NCI-H82 (cell line): ENCODE measurements around the gene DAB1.
"Not testable (repeated sequence)": the region's sequence is repeated elsewhere in the genome, so short reads cannot be mapped to it uniquely, and the experiment has no call there.

Source experiments
- DNase-seq: peaks from one replicate; lab custom pipeline; 2025; lab: John Stamatoyannopoulos, UW

DAB1 gene

DNA sequence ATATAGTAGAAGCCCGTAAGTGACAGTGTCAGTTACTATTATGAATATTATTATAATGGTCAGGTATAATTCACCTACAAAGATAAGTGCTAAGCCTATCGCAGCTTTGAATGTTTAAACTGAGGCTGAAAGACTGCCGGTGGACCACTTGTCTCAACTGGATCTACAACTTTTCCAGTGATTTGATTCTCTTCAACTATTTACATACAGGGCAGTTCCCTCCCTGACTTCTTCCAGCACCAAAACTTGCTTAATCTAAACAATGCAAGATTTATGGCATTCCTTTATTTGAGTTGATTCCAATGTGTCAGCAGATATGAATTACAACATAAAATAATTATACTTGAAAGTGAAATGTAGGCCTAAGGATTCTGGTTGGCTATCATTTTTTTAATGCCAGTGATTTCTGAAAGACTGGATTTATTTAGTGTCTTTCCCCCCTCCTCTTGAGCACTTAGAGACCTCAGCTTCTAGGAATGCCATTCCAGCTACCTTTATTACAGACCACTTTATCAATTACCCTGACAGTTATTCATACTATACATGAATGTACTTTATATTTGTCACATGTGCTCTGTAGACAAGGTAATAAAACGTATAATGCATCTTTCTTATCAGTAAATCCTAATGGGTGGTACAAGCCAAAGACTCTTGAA, 304.8 kb downstream of the DAB1 start:
- no peak for DNase-seq

DNA sequence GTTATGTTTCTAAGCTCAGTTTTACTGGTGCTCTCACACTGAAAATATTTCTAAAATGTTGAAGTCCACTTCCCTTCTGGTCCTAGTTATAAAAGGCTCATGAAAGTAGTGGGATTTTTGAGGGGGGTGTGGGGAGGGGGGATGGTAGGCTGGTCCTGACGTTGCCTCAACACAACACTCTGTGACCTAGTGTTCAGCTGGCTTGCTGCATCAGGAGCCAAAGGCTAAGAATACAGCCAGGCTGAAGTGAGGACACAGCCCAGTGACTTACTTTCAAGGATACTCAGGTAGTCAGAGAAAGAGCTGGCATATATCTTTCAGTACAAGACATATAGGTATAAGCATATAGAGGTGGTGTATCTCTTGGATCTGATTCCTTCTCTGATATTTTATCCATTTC, 306.1 kb downstream of the DAB1 start:
- no peak for DNase-seq

DNA sequence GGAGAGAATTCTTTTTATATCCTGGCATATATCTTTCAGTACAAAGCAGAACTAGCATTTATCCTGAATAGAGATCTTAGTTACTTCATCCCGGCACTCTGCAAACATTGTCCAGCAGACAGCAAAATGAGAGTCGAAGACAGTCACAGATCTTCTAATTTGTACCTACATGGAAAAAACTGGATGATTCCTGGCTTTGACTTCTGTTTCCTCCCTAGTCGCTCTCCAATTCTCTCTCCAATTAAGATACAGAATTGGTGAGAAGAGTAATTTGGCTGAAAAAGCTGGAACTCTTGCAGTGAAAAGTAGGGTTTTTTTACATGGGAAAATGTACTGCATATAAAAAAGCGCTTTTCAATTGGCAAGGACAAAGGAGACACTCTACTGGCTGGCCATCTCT, 307.0 kb downstream of the DAB1 start:
- no peak for DNase-seq

DNA sequence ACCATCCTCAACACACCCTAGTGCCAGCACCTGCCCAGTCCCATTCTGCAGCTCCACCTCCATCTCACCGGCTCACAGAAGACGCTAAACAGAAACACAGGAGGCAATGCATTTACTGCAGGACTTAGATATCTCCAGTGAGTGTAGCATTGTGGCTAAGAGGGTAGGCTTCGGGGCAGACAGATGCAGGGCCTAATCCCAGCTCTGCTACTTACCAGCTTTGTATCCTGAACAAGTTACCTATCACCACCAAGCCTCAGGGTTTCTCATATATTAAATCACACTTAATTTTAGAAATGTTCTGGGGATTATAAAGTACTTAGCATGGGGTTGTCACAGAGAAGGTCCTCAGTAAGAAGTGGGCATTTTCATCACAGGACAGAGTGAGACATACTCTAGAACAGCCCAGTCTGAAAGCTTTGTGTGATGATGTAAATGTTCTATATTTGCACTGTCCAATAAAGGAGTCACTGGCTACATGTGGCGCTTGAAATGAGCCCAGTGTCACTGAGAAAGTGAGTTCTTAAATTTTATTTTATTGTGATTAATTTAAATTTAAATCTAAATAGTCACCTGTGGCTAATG, 308.7 kb downstream of the DAB1 start:
- peak; percentile 83 for DNase-seq

DNA sequence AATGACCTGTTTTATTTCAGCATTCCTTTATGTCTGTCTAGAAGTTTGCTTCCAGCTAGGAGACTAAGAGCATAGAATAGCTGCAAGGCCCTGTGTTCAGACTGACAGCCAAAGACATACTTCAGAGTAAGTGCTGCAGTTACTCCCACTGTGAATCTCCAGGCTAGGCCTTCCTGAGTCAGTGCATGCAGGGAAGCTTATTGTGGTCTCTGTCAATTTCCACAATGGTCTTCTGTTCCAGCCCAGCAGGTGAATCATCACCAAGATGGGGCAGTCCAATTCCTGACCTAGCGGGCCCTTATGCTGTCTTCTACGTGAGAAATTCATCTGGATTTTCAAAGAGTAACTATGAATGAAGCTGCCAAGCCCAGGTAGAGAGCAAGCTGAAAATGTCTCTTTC, 311.7 kb downstream of the DAB1 start:
- no peak for DNase-seq

DNA sequence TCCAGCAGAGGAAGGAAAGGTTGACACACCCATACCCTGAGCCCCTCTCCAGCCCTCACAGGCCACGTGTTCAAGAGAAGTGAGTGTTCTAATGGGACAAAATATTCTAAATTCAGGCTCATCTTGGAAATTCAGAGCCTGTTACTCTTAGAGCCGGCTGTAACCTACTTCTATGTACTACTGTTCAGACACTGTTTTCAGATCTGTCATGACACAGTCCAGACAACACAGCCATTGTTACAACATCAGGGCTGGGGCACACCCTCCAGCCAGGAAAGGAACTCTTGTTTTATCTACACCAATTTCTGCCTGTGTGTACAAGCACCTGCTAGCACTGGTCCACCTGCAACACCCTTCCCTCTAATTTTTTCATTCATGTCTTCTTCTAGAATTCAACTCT, 312.7 kb downstream of the DAB1 start:
- no peak for DNase-seq

DNA sequence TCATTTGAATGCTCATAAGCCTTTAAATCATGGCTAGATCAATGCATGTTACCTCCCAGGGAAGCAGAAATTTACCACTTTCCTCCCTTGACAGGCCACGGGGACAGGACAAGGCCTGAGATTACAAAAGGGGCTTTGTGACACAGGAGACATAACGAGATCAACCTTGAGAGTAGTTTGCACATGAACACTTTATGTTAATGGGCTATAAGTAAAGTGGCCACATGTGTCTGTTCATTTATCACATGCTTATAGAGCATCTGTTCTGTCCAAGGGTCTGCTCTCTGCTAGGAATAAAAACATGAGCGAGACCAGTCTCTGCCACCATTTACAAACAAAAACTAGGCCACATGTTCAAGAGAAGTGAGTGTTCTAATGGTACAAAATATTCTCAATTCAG, 314.0 kb downstream of the DAB1 start:
- DNase-seq = peak; percentile 89

DNA sequence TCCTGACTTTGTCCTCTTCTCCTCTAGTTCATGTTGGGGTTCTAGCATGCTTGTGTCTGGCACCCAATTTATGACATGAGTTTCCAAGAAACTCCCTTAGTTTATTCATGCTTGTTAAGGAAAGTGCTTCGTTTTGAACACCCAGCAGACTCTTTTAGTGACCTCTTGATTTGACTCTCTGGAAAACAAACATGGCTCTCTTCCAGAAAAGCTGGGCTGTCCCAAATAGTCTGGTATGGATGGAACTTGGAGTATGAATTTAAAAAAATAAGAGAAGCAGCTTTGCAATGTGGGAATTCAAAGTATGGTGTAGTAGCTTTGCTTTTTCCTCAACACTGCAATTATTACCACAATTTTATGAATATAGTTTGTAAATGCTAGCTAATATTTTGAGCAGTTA, 314.6 kb downstream of the DAB1 start:
- no peak for DNase-seq

DNA sequence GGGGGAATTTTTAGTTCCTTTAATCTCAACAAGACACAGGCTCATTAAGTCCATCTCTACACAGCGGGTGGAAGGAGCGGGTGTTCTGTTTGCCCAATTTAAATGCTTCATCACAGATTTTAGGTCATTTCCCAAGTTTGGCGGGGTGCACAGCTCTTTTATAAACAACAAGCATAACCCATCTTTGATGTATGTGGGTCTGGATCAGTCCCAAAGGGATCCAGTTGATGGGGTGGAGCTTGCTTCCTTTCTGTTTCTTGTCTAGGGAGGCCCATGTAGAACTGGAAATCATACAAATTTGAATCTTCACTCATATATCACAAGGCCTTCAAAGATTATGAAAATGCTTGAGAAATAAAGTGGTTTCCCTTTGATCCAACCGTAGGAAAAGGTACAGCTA, 317.6 kb downstream of the DAB1 start:
- DNase-seq = no peak

DNA sequence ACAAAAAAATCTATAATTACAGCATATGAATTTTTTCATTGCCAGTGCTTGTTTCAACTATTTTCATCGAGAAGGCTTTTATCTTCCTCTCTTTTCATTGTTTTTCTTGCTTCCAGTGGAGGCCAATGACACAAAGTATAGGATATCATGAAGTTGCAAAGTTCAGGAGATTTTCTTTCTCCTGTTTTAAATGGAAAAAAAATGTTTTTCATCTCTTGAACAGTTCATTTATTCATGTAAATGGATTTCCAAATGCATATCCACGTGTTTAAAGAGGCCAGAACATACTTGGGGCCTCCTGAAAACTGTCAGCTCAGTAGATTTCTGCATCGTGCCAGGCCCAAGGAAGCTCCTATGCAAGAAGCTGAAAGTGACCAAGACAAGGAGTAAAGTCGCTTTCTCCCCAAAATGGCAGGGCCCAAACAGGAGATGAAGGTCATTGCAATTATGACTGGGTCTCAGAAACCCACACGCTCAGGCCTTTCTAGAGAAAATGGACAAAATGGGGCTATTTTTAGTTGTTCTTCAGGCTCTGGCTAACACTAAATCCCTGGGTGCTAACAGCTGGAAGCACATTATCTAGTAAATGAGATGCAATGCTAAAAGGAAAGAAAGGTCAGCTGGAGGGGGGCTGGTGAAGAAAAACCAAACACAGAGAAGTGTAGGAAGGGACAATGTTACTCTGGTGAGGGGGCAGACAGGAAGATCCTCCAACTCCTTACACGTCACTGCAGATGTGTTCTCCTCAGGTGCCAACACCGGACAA, 321.1 kb downstream of the DAB1 start:
- DNase-seq = no peak

DNA sequence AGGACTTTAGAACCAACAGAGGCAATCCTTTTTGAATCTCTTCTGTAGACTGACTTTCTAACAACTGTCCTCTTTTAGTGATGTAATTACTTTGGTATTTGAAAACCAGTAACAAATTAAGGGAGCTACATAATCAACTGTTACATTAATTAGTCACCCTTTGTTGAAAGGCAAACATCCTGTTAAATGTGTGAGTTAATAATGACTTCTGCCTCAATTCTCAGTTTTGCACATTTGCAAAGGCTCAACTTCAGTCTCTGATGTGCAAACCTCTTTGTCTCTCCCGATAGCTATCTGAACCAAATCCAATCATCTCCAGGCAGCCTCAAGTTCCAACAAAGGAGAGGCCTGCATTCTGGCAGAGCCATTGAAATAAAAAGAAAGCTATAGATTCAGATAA, 322.7 kb downstream of the DAB1 start:
- DNase-seq = no peak

DNA sequence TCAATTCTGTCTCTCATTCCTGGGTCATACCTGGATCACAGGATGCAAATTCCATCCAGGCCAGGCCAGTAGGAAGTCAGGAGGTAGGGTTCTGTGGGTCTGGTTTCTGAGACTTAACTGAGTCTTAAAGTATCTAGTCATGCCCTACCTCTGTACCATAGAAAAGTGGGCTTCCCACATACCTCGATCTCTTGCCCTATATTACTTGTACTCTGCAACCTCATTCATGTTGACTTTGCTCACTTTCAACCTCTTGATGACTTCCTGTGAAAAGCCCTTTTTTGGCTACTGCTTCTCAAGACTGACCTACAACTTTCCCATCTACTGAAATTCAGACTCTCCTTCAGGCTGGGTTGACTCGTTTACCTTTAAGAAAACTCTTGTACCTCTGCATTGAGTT, 329.1 kb downstream of the DAB1 start:
- no peak for DNase-seq

DNA sequence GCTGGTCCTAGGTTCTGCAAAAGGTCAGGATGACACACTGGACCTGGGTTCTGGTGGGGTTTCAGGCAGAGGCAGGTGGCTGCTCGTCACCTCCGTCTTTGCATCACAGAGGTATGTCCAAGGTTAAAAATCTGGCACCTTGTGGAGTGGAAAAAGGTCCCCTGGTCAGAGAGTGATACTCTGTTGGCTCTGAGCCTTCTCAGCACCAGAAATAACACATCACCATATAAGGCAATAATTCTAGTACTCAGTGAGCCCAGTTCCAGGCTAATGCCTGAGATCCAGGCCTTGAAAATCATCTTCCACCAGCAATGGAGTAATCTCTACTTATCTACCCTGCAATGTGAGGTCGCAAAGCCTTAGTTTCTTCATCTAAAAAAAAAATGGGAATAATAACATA, 330.7 kb downstream of the DAB1 start:
- no peak for DNase-seq

DNA sequence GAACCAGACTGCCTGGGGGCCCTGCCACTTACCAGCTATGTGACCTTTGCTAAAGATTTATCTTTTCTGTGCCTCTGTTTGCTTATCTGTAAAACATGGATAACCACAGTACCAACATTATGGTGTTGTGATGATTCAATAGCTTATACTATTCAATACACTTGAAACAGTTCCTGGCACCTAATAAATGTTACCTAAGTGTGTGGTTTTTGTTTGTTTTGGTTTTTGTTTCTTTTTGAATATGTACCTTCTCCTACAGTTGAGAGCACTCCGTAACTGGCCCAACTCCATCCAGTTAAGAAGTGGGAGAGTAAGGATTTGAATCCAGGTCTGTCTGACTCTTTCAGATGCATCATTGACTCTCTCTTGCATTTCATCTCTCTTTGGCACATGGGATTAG, 332.2 kb downstream of the DAB1 start:
- no peak for DNase-seq

DNA sequence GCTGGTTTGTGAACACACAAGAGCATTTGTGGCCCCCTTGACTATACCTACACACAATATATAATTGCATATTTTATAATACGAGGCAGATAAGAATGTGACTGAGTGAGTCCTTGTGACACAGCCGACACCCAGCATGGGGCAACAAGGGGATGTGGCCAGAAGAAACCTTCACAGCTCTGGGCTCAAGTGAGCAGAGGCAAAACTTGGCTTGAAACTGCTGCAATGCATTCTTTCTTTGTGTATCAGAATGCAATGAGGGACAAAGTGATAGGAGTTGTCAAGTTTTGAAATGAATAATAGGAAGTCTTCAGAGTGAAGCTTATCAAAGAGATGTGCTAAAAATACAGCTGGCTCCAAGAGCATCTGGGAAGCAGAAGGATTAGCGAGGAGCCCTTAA, 334.0 kb downstream of the DAB1 start:
- no peak for DNase-seq

DNA sequence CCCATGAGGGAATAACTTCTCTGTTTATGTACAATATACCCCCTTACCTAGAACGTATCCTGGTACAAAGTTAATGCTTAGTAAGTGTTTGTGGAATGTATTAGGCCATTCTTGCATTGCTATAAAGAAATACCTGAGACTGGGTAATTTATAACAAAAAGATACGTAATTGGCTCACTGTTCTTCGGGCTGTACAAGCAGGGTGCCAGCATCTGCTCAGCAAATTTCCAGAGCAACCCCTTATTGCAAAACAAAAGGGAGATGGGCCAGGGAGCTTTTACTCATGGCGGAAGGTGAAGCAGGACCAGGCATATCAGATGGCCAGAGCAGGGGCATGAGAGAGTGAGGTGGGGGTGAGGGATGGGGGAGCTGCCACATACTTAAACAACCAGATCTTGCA, 334.6 kb downstream of the DAB1 start:
- DNase-seq = no peak

DNA sequence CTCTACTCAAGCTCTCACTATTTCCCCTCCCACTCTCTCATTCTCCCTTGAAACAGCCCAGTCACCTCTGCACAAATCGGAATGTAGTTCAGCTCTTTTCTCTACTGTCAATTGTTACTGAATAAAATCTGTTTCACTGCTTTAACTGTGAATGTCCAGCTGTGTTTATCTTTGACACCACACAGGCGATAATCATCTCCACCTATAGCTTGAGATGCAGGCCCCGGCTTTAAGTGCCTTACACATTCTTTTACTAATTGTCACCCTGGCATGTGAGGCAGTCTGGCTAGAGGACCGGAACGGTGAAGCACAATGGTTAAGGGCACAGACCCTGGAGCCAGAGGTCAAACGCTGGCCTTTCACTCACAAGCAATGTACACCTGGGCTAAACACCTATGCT, 335.2 kb downstream of the DAB1 start:
- DNase-seq = no peak

DNA sequence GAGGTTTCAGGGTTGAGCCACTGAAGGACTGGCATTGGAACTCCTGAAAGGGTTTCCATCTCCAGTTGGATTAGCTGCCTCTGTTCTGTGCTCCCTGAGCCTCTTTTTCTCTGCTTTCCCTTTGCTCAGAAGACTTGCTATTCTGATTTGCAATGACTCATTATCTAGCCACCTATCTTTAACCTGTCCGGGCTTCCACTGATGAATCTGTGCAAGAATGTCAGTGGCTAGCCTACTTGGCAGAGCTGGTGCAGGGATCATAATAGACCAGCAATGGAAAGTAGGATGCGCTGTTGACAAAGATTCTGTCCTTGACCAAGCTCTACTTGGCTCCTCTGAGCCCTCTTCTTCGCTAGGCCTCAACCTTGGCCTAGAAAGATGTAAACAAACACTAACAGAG, 336.2 kb downstream of the DAB1 start:
- DNase-seq = not testable (repeated sequence)

DNA sequence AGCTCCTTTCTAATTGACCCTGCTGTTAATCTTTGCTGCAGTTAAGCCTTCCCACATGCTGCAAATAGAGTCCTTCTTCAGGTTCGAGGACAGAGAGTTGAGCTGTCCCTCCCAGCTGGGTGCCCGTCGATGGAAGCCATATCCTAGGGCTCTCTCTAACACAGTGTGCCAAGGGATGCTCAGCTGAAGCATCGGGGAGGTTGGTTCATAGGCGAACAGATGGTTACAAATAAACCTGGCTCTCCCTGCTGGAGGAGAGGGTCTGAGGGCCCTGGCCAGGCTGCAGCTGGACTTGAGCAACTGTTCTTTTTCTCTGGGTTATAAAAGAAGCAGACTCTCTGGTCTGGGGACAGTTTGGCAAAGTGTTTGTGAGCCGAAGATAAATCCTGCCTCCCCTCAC, 337.7 kb downstream of the DAB1 start:
- DNase-seq = peak; percentile 47

DNA sequence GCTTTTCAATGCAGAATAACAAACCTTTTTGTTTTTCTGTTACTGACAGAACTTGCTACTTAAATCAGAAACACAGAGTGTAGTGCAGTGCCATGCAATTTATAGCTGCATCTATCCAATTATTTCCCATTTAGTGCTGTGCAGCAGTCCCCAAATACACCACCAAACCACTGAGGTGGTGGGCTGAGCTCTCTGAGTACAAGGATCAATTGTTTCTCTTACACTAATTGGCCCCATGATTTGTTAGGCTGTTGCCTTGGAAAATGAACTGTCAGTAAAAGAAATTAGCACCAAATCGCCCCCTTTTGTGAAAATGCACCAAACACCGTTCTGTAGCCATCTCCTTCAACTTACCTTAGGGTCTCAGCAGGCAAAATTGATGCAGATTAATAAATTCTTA, 339.2 kb downstream of the DAB1 start:
- no peak for DNase-seq

DNA sequence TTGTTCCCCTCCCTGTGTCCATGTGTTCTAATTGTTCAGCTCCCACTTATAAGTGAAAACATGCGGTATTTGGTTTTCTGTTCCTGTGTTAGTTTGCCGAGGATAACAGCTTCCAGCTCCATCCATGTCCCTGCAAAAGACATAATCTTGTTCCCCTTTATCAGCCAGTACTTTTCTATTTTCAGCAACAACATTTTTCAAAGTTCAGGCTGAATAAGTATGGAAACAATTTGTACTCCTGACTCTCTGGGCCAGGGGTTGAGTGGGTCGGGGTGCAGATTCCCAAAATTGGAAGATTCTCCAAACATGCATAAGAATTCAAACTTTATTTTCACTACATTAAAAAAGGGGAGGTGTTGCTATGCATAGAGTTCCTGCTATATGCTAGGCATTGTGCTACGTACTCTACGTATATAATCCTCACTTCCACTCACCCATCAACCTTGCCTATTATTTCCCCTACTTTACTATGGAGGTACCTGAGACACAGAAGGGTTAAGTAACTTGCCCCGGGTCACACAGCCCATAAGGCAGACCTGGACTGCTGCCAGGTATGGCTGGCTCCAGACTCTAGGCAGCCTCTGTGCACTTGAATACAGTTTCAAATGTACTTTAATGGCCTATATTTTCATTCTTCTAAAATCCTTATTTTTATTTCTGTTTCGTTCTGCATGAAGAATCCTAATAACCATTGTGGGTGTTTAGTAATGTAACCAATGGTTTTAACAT, 341.0 kb downstream of the DAB1 start:
- no peak for DNase-seq

DNA sequence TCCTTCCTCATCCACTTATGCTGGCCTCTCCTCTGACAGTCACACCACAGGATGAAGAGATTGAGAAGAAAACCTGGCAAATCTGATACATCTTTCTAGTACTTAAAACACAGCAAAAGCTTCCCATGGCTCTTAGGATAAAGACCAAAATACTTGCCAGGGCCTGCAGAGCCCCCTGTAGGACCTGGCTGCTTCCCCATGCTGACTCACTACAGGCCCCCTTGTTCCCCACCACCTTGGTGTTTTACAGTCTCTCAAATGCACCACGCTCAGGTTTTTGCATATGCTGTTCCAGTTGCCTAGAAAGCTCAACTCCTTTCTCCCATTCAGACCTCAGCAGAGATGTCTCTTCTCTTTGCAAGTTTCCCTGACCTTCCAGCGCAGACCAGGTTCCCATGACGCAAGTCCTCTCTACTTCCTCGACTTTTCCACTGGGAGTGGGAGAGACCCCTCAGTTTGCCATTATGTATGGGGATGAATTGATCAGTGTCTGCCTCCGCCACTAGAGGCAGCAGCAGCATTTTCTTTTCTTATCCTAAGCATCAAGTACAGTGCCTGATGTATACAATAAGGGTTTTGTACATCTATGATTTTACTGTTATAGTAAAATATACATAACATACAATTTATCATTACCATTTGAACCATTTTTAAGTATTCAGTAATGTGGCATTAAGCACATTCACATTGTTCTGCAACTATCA, 344.3 kb downstream of the DAB1 start:
- peak; percentile 41 for DNase-seq
